NAMALWA (cell line): ENCODE data around the gene ARMC2.

Experiments used
- DNase-seq: peaks from one replicate; pipeline ENCODE4 v3.0.0-alpha.2; 2015; ENCODE audit warnings: low spot score

Gene ARMC2

DNA sequence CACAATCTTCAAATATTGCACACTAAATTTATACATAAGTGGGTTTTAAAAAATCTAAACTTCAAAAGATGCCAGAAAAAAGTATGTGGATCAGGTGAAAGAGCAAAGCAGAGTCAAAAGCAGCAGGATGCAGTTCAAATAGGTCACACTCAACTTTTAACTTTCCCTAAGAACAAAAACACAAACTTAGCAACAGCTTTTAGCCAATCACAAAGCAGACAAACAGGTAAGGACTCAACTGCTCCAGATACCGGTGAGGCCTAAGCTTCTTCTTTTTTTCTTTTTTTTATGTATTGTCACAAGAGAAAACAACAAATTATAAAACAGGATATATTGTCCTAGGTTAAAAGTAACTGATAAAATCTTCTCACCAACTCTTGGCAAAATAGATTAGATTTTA lies 171.7 kb downstream of the ARMC2 start:
- DNase-seq: no peak

DNA sequence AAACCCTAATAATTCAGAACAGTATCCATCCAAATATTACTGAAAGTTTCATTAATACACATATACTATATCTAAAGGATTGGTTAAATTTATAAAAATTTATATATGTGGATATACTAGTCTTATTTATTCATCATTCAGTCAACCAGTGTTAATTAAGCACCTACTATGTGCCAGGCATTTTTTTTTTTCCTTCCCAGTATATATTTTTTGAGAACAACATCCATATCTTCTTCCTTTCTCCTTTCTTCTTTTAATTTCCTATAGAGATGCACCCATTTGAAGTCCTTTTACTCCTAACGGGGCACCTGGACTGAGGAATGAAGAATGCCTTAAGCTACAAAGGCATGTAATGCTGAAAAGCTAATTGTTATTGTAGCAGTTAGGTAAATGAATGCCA lies 173.6 kb downstream of the ARMC2 start:
- no peak for DNase-seq

DNA sequence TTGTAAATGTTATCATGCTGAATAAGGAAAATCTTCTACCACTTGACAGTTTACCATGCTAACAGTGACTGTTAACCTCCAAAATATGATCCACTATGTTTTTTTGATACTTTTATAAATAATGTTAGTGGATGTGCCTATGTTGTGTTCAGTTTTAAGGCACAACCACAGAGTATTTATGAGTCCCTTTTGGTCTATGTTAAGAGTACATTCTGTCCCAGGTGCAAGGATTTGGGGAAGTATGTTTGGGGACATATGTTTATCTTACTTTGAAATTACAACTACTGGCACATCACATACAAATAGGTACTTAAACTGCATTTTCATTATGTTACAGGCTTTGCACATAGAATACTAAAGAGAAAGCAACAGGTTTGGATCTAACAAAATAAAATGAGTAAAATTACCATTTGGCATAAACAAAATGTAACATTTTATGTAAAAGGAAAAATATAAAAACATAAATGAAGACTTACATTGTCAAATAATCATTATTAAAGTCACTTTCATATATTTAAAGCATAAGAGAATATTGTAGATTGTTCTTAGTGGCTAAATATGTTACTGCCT lies 175.2 kb downstream of the ARMC2 start:
- DNase-seq: peak; percentile 47
